HFFc6 (cell line): Measurements from ENCODE around the gene ZNF397. TPM values are rescaled to one million over a fixed set of nuclear protein-coding genes. Genes with fewer than 3 reads are reported as not detected.

Experiments
- DNase-seq: peaks from one replicate; pipeline ENCODE4 v3.0.0-alpha.2; 2018
- H3K27ac Mint-ChIP-seq: 2 replicates; pipeline ENCODE4 v1.8.0; 2020; ENCODE audit warnings: mild to moderate bottlenecking, mixed read lengths
- H3K27me3 Mint-ChIP-seq: 2 replicates; pipeline ENCODE4 v1.8.0; 2021; ENCODE audit warnings: mild to moderate bottlenecking, moderate library complexity, mixed read lengths; ENCODE audit not compliant: insufficient read depth
- H3K36me3 Mint-ChIP-seq: 2 replicates; pipeline ENCODE4 v1.8.0; 2021; ENCODE audit warnings: low read depth, mixed read lengths
- H3K4me1 Mint-ChIP-seq: 2 replicates; pipeline ENCODE4 v1.8.0; 2020; ENCODE audit warnings: low read depth, mixed read lengths
- H3K4me3 Mint-ChIP-seq: 2 replicates; pipeline ENCODE4 v1.8.0; 2020; ENCODE audit warnings: mild to moderate bottlenecking, moderate library complexity, mixed read lengths
- H3K9me3 Mint-ChIP-seq: 2 replicates; pipeline ENCODE4 v1.8.0; 2020; ENCODE audit warnings: mild to moderate bottlenecking, mixed read lengths
- total RNA-seq, 6 experiments: library from RNA; stranded (reverse); fragmentation: NEBNext Ultra II Directional; extraction: Animal tissue kit (Norgen Biotek cat#: 25700); gene quantifications; 2 replicates in 1 of 6; 3 replicates in 5 of 6; pipeline ENCODE4 v1.2.3, GENCODE V29; 2021
- TF ChIP-seq, protein P1 (sequence below): fragments of 200-600 bp; sonication (generic); IDR thresholded peaks from 2 replicates; pipeline ENCODE4 v1.5.0; 2021; ENCODE audit warnings: antibody characterized with exemption, mild to moderate bottlenecking

Gene ZNF397
- total RNA-seq, 6 experiments from 2014 or later: 8.7 to 10.2 (median 9.3) TPM

DNA sequence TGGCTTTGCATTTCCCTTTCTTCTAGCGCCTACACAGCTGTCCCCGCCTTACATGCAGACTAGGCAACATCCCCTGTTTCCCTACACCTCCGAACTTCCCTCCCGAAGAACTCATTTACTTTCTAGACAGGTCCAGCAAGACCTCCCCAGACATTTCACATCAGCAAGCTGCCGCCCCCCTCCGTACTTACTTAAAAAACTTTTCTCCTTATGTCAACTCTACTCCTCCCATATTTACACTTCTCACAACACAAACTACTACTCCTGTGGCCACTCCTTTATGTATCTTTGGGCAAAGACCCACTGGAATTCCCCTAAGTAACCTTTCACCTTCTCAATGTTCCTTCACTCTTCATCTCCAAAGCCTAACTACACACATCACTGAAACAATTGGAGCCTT, 20.4 kb upstream of the ZNF397 start:
- no peak for DNase-seq
- peaks cover 20% of the 10 kb centered on the region for H3K27me3 Mint-ChIP-seq
- TF ChIP-seq, protein P1, sequence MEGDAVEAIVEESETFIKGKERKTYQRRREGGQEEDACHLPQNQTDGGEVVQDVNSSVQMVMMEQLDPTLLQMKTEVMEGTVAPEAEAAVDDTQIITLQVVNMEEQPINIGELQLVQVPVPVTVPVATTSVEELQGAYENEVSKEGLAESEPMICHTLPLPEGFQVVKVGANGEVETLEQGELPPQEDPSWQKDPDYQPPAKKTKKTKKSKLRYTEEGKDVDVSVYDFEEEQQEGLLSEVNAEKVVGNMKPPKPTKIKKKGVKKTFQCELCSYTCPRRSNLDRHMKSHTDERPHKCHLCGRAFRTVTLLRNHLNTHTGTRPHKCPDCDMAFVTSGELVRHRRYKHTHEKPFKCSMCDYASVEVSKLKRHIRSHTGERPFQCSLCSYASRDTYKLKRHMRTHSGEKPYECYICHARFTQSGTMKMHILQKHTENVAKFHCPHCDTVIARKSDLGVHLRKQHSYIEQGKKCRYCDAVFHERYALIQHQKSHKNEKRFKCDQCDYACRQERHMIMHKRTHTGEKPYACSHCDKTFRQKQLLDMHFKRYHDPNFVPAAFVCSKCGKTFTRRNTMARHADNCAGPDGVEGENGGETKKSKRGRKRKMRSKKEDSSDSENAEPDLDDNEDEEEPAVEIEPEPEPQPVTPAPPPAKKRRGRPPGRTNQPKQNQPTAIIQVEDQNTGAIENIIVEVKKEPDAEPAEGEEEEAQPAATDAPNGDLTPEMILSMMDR: no peak
- H3K4me1 Mint-ChIP-seq: no peaks in the 10 kb centered on the region
- H3K36me3 Mint-ChIP-seq: no peaks in the 10 kb centered on the region
- no peak overlapping the region for H3K27ac Mint-ChIP-seq
- no peaks in the 10 kb centered on the region for H3K9me3 Mint-ChIP-seq
- no peak overlapping the region for H3K4me3 Mint-ChIP-seq

DNA sequence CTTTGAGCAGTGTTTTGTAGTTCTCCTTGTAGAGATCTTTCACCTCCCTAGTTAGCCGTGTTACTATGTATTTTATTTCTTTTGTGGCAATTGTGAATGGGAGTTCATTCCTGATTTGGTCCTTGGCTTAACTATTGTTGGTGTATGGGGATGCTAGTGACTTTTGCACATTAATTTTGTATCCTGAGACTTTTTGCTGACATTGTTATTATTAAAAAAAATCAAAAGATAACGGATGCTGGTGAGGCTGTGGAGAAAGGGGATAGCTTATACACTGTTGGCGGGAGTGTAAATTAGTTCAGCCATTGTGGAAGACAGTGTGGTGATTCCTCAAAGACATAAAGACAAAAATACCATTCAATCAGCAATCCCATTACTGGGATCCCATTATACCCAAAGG, 17.0 kb upstream of the ZNF397 start:
- Mint-ChIP-seq H3K4me1 (no peaks in the 10 kb centered on the region), H3K9me3 (no peaks in the 10 kb centered on the region), H3K4me3 (no peak overlapping the region), H3K27me3 (peaks cover 2% of the 10 kb centered on the region), H3K36me3 (no peaks in the 10 kb centered on the region), H3K27ac (no peak overlapping the region)
- no peak for DNase-seq
- TF ChIP-seq, protein P1: no peak

DNA sequence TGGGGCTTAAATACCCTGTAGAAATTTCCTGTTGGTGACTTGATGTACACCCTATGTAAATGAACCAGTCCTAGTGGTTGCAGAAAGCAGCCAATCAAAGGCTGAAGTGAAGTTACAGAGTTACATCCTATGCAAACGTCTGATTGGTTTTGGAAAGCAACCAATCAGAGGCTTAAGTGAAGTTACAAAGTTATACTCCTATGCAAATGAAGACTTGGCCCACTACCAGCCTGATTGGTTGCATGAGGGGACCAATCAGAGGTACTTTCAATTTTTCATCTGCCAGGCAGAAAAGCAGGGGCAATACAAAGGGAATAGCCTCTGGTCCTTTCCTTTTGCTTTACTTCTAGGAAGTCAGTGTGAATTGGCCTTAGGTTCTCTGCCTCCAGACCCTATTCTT, 13.6 kb upstream of the ZNF397 start:
- DNase-seq: peak; percentile 1
- H3K27ac Mint-ChIP-seq: no peak overlapping the region
- H3K4me3 Mint-ChIP-seq: no peak overlapping the region
- no peaks in the 10 kb centered on the region for H3K9me3 Mint-ChIP-seq
- TF ChIP-seq, protein P1: no peak
- peaks cover 2% of the 10 kb centered on the region for H3K27me3 Mint-ChIP-seq
- peaks cover 5% of the 10 kb centered on the region for H3K4me1 Mint-ChIP-seq
- H3K36me3 Mint-ChIP-seq: no peaks in the 10 kb centered on the region

DNA sequence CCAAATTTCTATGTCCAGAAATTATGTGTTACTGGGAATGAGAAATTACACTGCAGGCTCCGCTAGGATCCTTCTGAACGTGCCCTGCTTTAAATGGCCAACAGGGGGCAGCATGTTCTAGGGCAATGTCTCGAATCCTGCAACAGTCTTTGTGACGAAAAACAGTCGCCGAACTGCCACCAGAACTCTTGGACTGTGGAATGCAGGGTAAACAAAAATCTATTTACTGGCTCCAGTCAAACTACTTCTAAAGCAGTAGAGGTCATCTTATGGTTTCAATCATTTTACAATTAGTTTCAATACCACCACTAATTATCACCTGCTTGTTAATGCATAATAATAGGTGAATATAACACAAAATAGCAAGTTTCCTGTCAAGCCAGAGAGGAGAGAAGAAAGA, 9.8 kb upstream of the ZNF397 start:
- Mint-ChIP-seq H3K4me3 (peak overlapping the region; percentile 86), H3K27ac (no peak overlapping the region), H3K4me1 (peaks cover 5% of the 10 kb centered on the region), H3K36me3 (no peaks in the 10 kb centered on the region), H3K9me3 (no peaks in the 10 kb centered on the region), H3K27me3 (peaks cover 3% of the 10 kb centered on the region)
- TF ChIP-seq, protein P1: peak; percentile 98
- DNase-seq: peak; percentile 60

DNA sequence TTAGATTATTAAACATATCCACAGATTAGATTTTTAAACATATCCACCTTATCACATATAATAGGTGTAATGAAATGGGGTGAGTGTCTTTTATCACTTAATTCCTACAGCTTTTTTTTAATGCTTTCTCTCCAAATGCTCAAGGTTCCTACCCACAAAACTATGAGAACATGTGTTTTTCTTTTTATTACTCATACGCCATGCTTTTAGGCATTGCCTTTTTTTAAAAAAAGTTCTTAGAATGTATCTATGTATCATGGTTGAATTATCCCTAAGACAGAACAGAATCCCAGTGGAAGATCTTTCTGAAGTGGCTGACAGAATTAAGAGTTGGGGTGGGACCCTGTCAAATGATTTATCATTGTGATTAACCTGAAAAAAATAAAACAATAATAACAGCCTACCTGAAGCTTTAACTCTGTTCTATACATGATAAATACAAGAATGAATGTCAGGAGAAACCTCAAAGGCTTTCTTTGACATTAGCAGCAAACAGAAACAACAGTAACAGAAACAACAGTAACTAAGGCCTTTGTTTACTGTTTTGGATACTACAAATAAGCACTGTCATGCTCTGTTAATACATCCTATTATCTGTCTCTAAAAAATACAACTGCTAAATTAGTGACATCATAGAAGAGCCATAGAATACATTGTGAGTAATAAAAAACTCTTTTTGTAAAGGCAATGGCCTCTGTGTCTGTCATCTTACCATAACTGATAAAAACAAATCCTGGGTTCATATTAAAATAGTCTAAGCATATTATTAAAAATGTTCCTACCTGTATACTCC, 4.1 kb upstream of the ZNF397 start:
- TF ChIP-seq, protein P1: no peak
- Mint-ChIP-seq H3K4me3 (no peak overlapping the region), H3K4me1 (no peaks in the 10 kb centered on the region), H3K9me3 (no peaks in the 10 kb centered on the region), H3K36me3 (no peaks in the 10 kb centered on the region), H3K27me3 (peaks cover 3% of the 10 kb centered on the region; the same call in 1 of the 2 replicates), H3K27ac (peak overlapping the region; percentile 4; the same call in 1 of the 2 replicates)
- no peak for DNase-seq
